Keratinocyte (primary cell): ENCODE results near the gene SEC11C. TPM values are rescaled to one million over a fixed set of nuclear protein-coding genes. Genes with fewer than 3 reads are reported as not detected.

Source experiments
- DNase-seq: peaks from one replicate; pipeline ENCODE4 v3.0.0-alpha.2; 2011; ENCODE audit warnings: low read depth, missing footprints, low spot score
- FAIRE-seq: peaks from 2 replicates; lab custom pipeline; 2011; peaks lifted over from hg19 to GRCh38; lab: Jason Lieb, UNC
- H2AFZ ChIP-seq: 2 replicates; pipeline ENCODE4 v1.6.0; 2012; ENCODE audit warnings: low read length, control low read depth, inconsistent platforms; ENCODE audit not compliant: control insufficient read depth
- H3K27ac ChIP-seq: 2 replicates; pipeline ENCODE4 v1.5.1; 2011; ENCODE audit warnings: low read length; ENCODE audit not compliant: control insufficient read depth, insufficient read depth
- H3K27me3 ChIP-seq: 3 replicates; pipeline ENCODE4 v1.6.0; 2011; ENCODE audit warnings: low read length; ENCODE audit not compliant: control insufficient read depth, insufficient read depth; ENCODE audit errors: extremely low read depth
- H3K36me3 ChIP-seq, 2 experiments: 2 replicates in 1 of 2; 3 replicates in 1 of 2; pipeline ENCODE4 v1.5.1; 2011; ENCODE audit warnings: low read length in 2 of 2, mild to moderate bottlenecking in 1 of 2; ENCODE audit not compliant: control insufficient read depth in 2 of 2, insufficient read depth in 2 of 2; ENCODE audit errors: extremely low read depth in 1 of 2
- H3K4me1 ChIP-seq: 3 replicates; pipeline ENCODE4 v1.5.1; 2011; ENCODE audit warnings: low read length; ENCODE audit not compliant: control insufficient read depth, insufficient read depth; ENCODE audit errors: extremely low read depth
- H3K4me2 ChIP-seq: 3 replicates; pipeline ENCODE4 v1.6.0; 2011; ENCODE audit warnings: low read depth, low read length; ENCODE audit not compliant: control insufficient read depth, insufficient read depth; ENCODE audit errors: extremely low read depth
- H3K4me3 ChIP-seq, 3 experiments: fragments of 200-600 bp in 1 of 3; sonication (generic) in 1 of 3; 2 replicates in 2 of 3; 3 replicates in 1 of 3; pipeline ENCODE4 v1.5.1; 2011 to 2016; ENCODE audit warnings: low read length in 3 of 3, mild to moderate bottlenecking in 3 of 3, control low read depth in 2 of 3, inconsistent platforms in 1 of 3, low read depth in 1 of 3, mixed read lengths in 1 of 3, mixed run types in 1 of 3, moderate library complexity in 1 of 3; ENCODE audit not compliant: control insufficient read depth in 2 of 3, insufficient read depth in 2 of 3; ENCODE audit errors: extremely low read depth in 1 of 3
- H3K79me2 ChIP-seq: 2 replicates; pipeline ENCODE4 v1.6.0; 2012; ENCODE audit warnings: low read length; ENCODE audit not compliant: control insufficient read depth, insufficient read depth
- H3K9ac ChIP-seq: 3 replicates; pipeline ENCODE4 v1.6.0; 2011; ENCODE audit warnings: low read length; ENCODE audit not compliant: control insufficient read depth, insufficient read depth; ENCODE audit errors: extremely low read depth
- H3K9me1 ChIP-seq: 3 replicates; pipeline ENCODE4 v1.6.0; 2011; ENCODE audit warnings: low read length; ENCODE audit not compliant: control insufficient read depth, insufficient read depth; ENCODE audit errors: extremely low read depth
- H3K9me3 ChIP-seq: 2 replicates; pipeline ENCODE4 v1.5.1; 2012; ENCODE audit warnings: low read depth, low read length; ENCODE audit not compliant: control insufficient read depth
- H4K20me1 ChIP-seq: 3 replicates; pipeline ENCODE4 v1.6.0; 2011; ENCODE audit warnings: low read length; ENCODE audit not compliant: control insufficient read depth, insufficient read depth; ENCODE audit errors: extremely low read depth
- EZH2 ChIP-seq: IDR thresholded peaks from one replicate; pipeline ENCODE4 v1.6.1; 2012; ENCODE audit warnings: inconsistent platforms, mild to moderate bottlenecking, low read length, moderate library complexity
- dilution Hi-C: fragments of 300-500 bp; cut with MboI; formaldehyde crosslinking; loops from one replicate; pipeline ENCODE4 v1.7.0; 2020; ENCODE audit warnings: low sequenced_read_pairs; ENCODE audit not compliant: extremely low pct_ligation_motif_present
- polyA minus RNA-seq, 3 experiments: library from RNA; depleted of rRNA, polyadenylated mRNA; stranded (reverse); fragments of >200 nt; gene quantifications; 1 replicate in 1 of 3; 2 replicates in 1 of 3; 3 replicates in 1 of 3; pipeline ENCODE4 v1.2.3, GENCODE V29; 2011
- polyA plus RNA-seq, 5 experiments: library from polyadenylated mRNA; depleted of rRNA in 3 of 5; stranded (reverse) in 3 of 5; stranded (forward) in 1 of 5; unstranded in 1 of 5; fragments of >200 nt; gene quantifications; 1 replicate in 1 of 5; 2 replicates in 3 of 5; 3 replicates in 1 of 5; pipeline versions ENCODE4 v1.2.1 to v1.2.3, GENCODE V29; 2011 to 2012; ENCODE audit warnings: missing spikeins in 2 of 5, low read depth in 1 of 5, low replicate concordance in 1 of 5
- TF ChIP-seq, protein P1 (sequence below), 3 experiments: IDR thresholded peaks in 1 of 3; conservative IDR thresholded peaks in 1 of 3; optimal IDR thresholded peaks in 1 of 3; 2 replicates in 2 of 3; 3 replicates in 1 of 3; pipeline versions ENCODE3 to v1.5.1; 2011; ENCODE audit warnings: low read length in 3 of 3, mild to moderate bottlenecking in 3 of 3, moderate library complexity in 2 of 3, control low read depth in 1 of 3, inconsistent platforms in 1 of 3; ENCODE audit not compliant: insufficient read depth in 2 of 3; ENCODE audit errors: extremely low read depth in 1 of 3

SEC11C gene
- 20.5 to 56.5 TPM (median 27.5 TPM) in 3 replicates for polyA plus RNA-seq
- polyA plus RNA-seq (2011; ENCODE audit: low read depth): 38.8 TPM
- 20.7 and 25.3 TPM in 2 replicates for polyA plus RNA-seq (2011; cell fraction: cytosol; rRNA removed)
- 8.2 and 17.9 TPM in 2 replicates for polyA plus RNA-seq (2011; cell fraction: nucleus; rRNA removed)
- 54.1 and 56.6 TPM in 2 replicates for polyA plus RNA-seq (2012; ENCODE audit: low replicate concordance)
- polyA minus RNA-seq: 3.3 to 6.8 TPM (median 6.1 TPM) in 3 replicates
- polyA minus RNA-seq (2011; cell fraction: cytosol; rRNA and poly(A)+ RNA removed): 16.1 TPM
- polyA minus RNA-seq (2011; cell fraction: nucleus; rRNA and poly(A)+ RNA removed): 1.4 and 2.9 TPM in 2 replicates

DNA sequence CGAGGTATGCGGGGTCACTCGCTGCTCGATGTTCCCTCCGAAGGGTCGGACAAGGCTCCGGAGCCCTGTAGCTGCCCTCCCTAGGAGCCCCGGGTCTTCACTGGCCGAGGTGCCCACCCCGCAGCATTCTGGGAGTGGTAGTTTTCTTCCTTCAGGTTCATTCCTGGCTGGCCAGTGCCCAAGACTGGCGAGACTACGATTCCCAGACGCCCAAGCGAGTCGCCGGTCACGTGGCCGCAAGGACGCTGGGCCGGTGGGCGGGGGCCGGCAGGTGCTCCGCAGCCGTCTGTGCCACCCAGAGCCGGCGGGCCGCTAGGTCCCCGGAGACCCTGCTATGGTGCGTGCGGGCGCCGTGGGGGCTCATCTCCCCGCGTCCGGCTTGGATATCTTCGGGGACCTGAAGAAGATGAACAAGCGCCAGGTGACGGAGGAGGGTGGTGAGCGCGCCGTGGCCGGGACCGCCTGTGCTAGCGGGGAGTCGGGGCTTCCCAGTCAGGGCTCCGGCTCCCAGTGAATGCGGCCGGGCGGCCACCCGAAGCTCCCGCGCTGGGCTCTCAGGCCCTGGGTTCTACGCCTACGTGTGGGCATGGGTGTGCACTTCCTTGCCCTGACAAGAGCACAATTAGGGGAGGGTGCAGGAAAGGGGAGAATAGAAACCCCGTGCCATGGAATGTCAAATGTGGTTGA is at the start of gene SEC11C:
Gene SEC11C (plus strand): TSS at position 270 of the 687 bp plus-strand sequence. CDS start 65 bp downstream, at position 335.
- dilution Hi-C loops: no loop called here
- no peaks in the 10 kb centered on the region for H3K9me1 ChIP-seq
- H3K4me3 ChIP-seq: peak within 1 kb of the TSS; percentile 85 to 99 (median 94)
- no peaks in the 10 kb centered on the region for H4K20me1 ChIP-seq
- H3K79me2 ChIP-seq: peaks cover 9% of the 10 kb centered on the region
- peak; percentile 69 for DNase-seq
- TF ChIP-seq EZH2: no peak
- TF ChIP-seq, protein P1, sequence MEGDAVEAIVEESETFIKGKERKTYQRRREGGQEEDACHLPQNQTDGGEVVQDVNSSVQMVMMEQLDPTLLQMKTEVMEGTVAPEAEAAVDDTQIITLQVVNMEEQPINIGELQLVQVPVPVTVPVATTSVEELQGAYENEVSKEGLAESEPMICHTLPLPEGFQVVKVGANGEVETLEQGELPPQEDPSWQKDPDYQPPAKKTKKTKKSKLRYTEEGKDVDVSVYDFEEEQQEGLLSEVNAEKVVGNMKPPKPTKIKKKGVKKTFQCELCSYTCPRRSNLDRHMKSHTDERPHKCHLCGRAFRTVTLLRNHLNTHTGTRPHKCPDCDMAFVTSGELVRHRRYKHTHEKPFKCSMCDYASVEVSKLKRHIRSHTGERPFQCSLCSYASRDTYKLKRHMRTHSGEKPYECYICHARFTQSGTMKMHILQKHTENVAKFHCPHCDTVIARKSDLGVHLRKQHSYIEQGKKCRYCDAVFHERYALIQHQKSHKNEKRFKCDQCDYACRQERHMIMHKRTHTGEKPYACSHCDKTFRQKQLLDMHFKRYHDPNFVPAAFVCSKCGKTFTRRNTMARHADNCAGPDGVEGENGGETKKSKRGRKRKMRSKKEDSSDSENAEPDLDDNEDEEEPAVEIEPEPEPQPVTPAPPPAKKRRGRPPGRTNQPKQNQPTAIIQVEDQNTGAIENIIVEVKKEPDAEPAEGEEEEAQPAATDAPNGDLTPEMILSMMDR (optimal IDR thresholded peaks at IDR 0.05 in 1 of 3, IDR thresholded peaks at IDR 0.05 in 1 of 3, conservative IDR thresholded peaks at IDR 0.05 in 1 of 3; ENCODE audit: extremely low read depth in 1 of 3, insufficient read depth in 2 of 3, low read length in 3 of 3): no peak
- H3K4me2 ChIP-seq: peak within 1 kb of the TSS; percentile 80
- peaks cover 6% of the 10 kb centered on the region for H3K4me1 ChIP-seq
- peak within 1 kb of the TSS; percentile 96 for H3K9ac ChIP-seq
- no peaks in the 10 kb centered on the region for H3K9me3 ChIP-seq
- H3K27ac ChIP-seq: peak within 1 kb of the TSS; percentile 97
- no peaks in the 10 kb centered on the region for H3K36me3 ChIP-seq
- peak within 1 kb of the TSS; percentile 96 for H2AFZ ChIP-seq
- peaks cover 9% of the 10 kb centered on the region for H3K27me3 ChIP-seq
- FAIRE-seq: no peak

DNA sequence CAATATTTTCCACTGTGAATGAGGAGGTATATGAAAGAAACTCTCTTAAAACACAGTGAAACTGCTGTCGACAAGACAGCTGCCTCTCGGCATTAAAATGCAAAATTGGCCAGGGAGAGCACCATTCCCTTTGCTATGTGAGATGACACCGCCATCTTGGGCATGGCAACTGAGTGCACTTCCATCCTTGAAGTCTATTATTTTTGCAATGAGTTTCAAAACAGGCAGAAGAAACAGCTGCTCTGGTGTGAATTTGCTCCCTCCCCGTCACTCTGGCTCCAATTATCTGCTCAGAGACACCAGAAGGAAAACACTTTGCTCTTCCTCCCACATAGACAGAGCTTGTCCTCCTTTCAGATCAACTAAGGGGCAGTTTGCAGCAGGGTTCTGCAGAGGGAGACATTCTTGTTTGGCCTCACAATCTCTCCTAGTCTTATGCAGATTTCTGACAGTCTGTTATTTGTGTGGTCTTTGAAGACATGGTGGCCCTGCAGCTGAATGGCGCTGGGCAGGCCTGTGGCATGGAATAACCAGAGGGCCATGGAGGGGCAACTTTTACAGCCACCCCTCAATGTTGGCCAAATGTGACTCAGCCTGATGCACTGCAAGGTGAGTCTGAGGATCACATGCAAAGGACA is 48.6 kb upstream of the SEC11C start:
- FAIRE-seq: no peak
- Histone ChIP-seq H2AFZ (no peak overlapping the region), H3K4me2 (no peak overlapping the region), H3K36me3 (no peaks in the 10 kb centered on the region), H3K79me2 (no peaks in the 10 kb centered on the region), H3K4me1 (no peaks in the 10 kb centered on the region), H3K27me3 (peaks cover 18% of the 10 kb centered on the region), H3K9me1 (no peaks in the 10 kb centered on the region), H3K9ac (no peak overlapping the region), H3K27ac (no peak overlapping the region), H4K20me1 (no peaks in the 10 kb centered on the region), H3K9me3 (no peaks in the 10 kb centered on the region), H3K4me3 (no peak overlapping the region)
- dilution Hi-C loops: no loop called here
- DNase-seq: no peak
- TF ChIP-seq, protein P1 (optimal IDR thresholded peaks at IDR 0.05 in 1 of 3, IDR thresholded peaks at IDR 0.05 in 1 of 3, conservative IDR thresholded peaks at IDR 0.05 in 1 of 3; ENCODE audit: extremely low read depth in 1 of 3, insufficient read depth in 2 of 3, low read length in 3 of 3): no peak
- TF ChIP-seq EZH2: no peak
